K562 (cell line): ENCODE results near the gene GPR32. TPM values are rescaled to one million over a fixed set of nuclear protein-coding genes. Genes with fewer than 3 reads are reported as not detected.

Experiments used
- ADNP ChIP-seq: fragments of 200-800 bp; sonication (Bioruptor generic); IDR thresholded peaks from 2 replicates; pipeline ENCODE4 v1.6.1; 2016; ENCODE audit warnings: missing genetic modification characterization, missing compliant biosample characterization
- BCLAF1 ChIP-seq, 2 experiments: fragments of 450-650 bp in 1 of 2; IDR thresholded peaks; 2 replicates each; pipeline ENCODE4 v1.6.1; 2011 to 2017; ENCODE audit warnings: low read depth in 2 of 2, antibody characterized with exemption in 1 of 2, borderline replicate concordance in 1 of 2, low read length in 1 of 2, mild to moderate bottlenecking in 1 of 2, mixed read lengths in 1 of 2; ENCODE audit not compliant: control insufficient read depth in 1 of 2
- CHAMP1 ChIP-seq: fragments of 450-650 bp; IDR thresholded peaks from 2 replicates; pipeline ENCODE4 v1.6.1; 2016; ENCODE audit warnings: mild to moderate bottlenecking
- E2F3 ChIP-seq: fragments of 250-450 bp; sonication (Bioruptor Pico); IDR thresholded peaks from 2 replicates; pipeline ENCODE4 v1.4.0; 2020; ENCODE audit warnings: mild to moderate bottlenecking
- E4F1 ChIP-seq: fragments of 250-450 bp; sonication (Bioruptor Pico); IDR thresholded peaks from 2 replicates; pipeline ENCODE4 v1.5.0; 2021; ENCODE audit warnings: mild to moderate bottlenecking, borderline replicate concordance
- ERF ChIP-seq: fragments of 450-650 bp; formaldehyde crosslinking; IDR thresholded peaks from 2 replicates; pipeline ENCODE4 v1.4.0; 2020; ENCODE audit warnings: mild to moderate bottlenecking, mixed read lengths
- GATAD2B ChIP-seq: fragments of 450-650 bp; IDR thresholded peaks from 2 replicates; pipeline ENCODE4 v1.6.1; 2017; ENCODE audit warnings: mild to moderate bottlenecking, borderline replicate concordance
- HMBOX1 ChIP-seq: sonication (generic); IDR thresholded peaks from 2 replicates; pipeline ENCODE4 v1.6.1; 2016
- POLR2A ChIP-seq: fragments of 450-650 bp; conservative IDR thresholded peaks from 2 replicates; pipeline ENCODE4 v1.6.1; 2016
- SMARCE1 ChIP-seq: fragments of 450-650 bp; IDR thresholded peaks from 2 replicates; pipeline ENCODE4 v1.7.1; 2016; ENCODE audit warnings: mild to moderate bottlenecking
- THRB ChIP-seq: fragments of 450-650 bp; formaldehyde crosslinking; conservative IDR thresholded peaks from 2 replicates; pipeline ENCODE4 v1.4.0; 2022; ENCODE audit warnings: mild to moderate bottlenecking, missing genetic modification characterization
- ZFX ChIP-seq: sonication (generic); formaldehyde crosslinking; IDR thresholded peaks from 2 replicates; pipeline ENCODE4 v1.8.0; 2022; ENCODE audit warnings: mild to moderate bottlenecking, missing genetic modification reagents, moderate library complexity
- ZNF639 ChIP-seq, 2 experiments: fragments of 200-800 bp in 1 of 2; sonication (Bioruptor generic) in 1 of 2; sonication (generic) in 1 of 2; formaldehyde crosslinking in 1 of 2; IDR thresholded peaks in 1 of 2; conservative IDR thresholded peaks in 1 of 2; 2 replicates each; pipeline versions ENCODE4 v1.5.0 to v1.6.1; 2016 to 2020; ENCODE audit warnings: missing compliant biosample characterization in 1 of 2, missing genetic modification characterization in 1 of 2, missing genetic modification reagents in 1 of 2
- ZNF778 ChIP-seq: fragments of 450-650 bp; formaldehyde crosslinking; IDR thresholded peaks from 2 replicates; pipeline ENCODE4 v1.4.0; 2020; ENCODE audit warnings: mild to moderate bottlenecking, moderate library complexity
- polyA plus RNA-seq, 8 experiments: library from polyadenylated mRNA; depleted of rRNA in 4 of 8; stranded (reverse) in 5 of 8; unstranded in 3 of 8; fragments of >200 nt; fragmentation: Nextera tagmentation in 2 of 8; fragmentation: Illumina TruSeq in 1 of 8; extraction: Ambion mirVana in 2 of 8; extraction: Trizol in 1 of 8; gene quantifications; 2 replicates each; pipeline versions ENCODE4 v1.2.1 to v1.2.3, GENCODE V29; 2011 to 2014; ENCODE audit warnings: inconsistent platforms in 1 of 8, missing spikeins in 1 of 8
- total RNA-seq, 7 experiments: library from RNA; depleted of rRNA in 6 of 7; stranded (reverse); fragments of >200 nt in 6 of 7; fragmentation: Illumina TruSeq in 2 of 7; extraction: Trizol in 2 of 7; gene quantifications; 2 replicates each; pipeline versions ENCODE4 v1.2.1 to v1.2.3, GENCODE V29; 2011 to 2021; ENCODE audit warnings: low replicate concordance in 1 of 7

Gene GPR32
- total and polyA plus RNA-seq, 9 of the 15 experiments (the other 6 are each of a cell fraction or from before 2014, with no cell fraction given), result not detected

GRCh38 chr19:50728084-50728737, 42.1 kb upstream of the GPR32 start (continued):
- TF ChIP-seq E4F1 (CRISPR knock-in tag) (no peak), CHAMP1 (no peak), ZNF639 (CRISPR knock-in tag; conservative IDR thresholded peaks at IDR 0.05 in 1 of 2, IDR thresholded peaks at IDR 0.05 in 1 of 2) (peak in 1 of 2 experiments; percentile 89; a peak in 2 of 4 replicates), ZNF778 (CRISPR knock-in tag) (no peak), SMARCE1 (0 out of 2 replicates have a peak, but pooled peaks have one; percentile 28), BCLAF1 (IDR thresholded peaks at IDR 0.05; ENCODE audit: borderline replicate concordance in 1 of 2, control insufficient read depth in 1 of 2, low read depth in 2 of 2, low read length in 1 of 2) (no peak), E2F3 (peak; percentile 68; the same call in 1 of the 2 replicates), POLR2A (peak; percentile 77), HMBOX1 (no peak), ZFX (CRISPR knock-in tag) (peak; percentile 77), THRB (CRISPR knock-in tag) (no peak), ERF (peak; percentile 68; the same call in 1 of the 2 replicates), GATAD2B (no peak), ADNP (tag) (no peak)
